Measurements from ENCODE around the gene ERGIC1.

Gene ERGIC1

GRCh38 chr5:172874647-172875504 is 40.8 kb downstream of the ERGIC1 start:
- no peak for DNase-seq (ENCODE audit: extremely low spot score, insufficient read length, low read depth)
- FAIRE-seq = no peak

DNA sequence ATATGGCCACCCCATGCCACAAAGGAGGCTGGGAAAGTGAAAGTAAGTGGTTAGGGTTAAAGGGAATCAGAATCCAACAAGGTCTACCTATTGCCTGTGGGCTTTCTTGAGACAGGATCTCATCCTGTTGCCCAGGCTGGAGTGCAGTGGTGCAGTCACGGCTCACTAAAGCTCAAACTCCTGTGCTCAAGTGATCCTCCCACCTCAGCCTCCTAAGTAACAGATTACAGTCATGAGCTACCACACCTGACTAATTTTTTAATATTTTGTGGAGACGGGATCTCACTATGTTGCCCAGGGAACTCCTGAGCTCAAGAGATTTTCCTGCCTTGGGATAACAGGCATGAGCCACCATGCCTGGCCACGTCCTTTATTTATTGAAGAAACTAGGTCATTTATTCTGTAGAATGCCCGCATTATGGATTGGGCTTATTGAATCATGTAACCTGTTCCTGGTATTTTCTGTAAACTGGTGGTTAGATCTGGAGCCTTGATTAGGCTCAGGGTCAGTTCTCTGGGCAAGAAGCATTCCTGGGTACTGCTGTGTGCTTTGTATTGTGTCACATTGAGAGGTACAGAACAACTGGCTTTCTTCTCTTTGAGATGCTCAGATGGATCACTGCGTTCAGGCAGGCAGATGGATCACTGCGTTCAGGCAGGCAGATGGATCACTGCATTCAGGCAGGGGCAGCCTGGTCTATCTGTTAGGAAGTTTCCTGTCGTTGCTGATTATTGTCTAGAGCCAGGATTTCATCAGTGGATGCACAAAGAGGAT is 41.6 kb downstream of the ERGIC1 start:
- FAIRE-seq = no peak
- DNase-seq (ENCODE audit: extremely low spot score, insufficient read length, low read depth) = no peak

- no peak for DNase-seq (ENCODE audit: extremely low spot score, insufficient read length, low read depth)
- no peak for FAIRE-seq
Observed at GRCh38 chr5:172876578-172876977, 42.5 kb downstream of the ERGIC1 start.

DNA sequence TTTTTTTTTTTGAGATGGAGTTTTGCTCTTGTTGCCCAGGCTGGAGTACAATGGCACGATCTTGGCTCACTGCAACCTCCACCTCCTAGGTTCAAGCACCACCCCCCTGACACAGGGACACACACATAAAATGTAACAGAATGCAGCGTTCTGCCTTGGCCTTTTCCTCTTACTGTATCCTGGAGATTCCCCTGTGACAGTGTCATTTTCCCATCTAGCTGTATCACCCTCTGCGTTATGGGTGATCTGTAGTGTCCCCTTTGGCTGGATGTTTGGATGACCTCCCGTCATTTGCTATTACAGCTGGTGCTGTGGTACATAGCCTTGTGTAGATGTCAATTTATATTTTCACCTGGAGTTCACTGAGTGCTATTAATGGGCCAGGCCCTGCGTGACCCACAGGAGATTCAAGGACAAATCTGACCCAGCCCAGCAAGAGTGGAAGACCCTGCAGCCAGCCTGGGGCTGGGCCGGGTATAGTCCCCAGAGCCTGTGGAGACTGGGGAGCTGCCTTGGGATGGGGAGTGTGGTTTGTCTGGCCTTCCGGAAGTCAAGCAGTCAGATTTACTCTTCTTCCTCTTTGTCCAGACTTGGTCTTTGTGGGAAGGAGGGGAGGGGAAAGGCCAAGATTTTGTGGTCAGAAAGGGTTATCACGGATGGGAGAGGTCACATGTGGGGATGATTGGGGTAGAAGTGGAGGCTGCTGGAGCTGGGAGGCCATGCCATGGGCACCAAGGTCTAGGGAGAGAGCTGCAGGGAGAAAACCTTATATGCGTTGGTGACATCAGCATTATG is 43.6 kb downstream of the ERGIC1 start:
- FAIRE-seq = no peak

GRCh38 chr5:172878585-172878932 is 44.5 kb downstream of the ERGIC1 start:
- FAIRE-seq = no peak

More for the DNA sequence above, 43.6 kb downstream of the ERGIC1 start:
- DNase-seq (ENCODE audit: extremely low spot score, insufficient read length, low read depth) = no peak

DNA sequence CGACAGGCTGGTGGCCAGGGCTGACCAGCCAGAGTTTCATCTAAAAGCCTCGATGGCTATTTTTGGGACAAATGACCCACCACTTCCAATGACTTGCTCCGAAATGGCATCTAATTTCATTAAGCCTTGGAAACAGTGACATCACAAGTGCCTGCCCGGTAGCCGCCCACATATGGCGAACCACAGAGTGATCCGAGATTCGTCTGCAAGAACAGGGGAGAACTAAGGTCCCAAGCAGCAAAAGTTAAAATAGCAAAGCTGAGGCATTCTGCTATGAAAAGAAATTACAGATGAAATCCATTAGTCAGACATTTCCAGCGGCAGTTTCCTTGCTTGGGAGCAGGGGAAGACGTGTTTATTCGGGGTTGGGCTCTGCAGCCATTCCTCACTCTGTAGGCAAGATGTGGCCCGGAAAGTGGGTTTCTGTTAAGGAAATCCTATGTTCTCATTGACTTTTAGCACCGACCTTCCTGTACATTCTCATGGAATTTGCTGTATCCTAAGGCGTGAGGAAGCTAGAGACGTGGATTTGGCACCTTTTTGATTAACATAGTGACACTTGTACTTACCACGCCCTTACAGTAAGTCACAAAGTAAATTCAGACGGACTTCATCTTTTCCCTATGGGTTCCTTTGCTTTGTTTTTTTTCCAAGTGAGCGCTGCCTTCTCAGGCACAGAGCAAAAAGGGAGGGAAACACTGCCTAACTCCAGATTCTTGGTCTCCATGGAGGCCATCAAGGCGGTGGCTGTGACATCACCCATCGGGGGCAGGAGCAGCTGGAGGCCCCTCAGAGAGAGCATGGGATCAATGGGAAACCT is 45.1 kb downstream of the ERGIC1 start:
- no peak for DNase-seq (ENCODE audit: extremely low spot score, insufficient read length, low read depth)
- FAIRE-seq = no peak

More at GRCh38 chr5:172878585-172878932, 44.5 kb downstream of the ERGIC1 start:
- no peak for DNase-seq (ENCODE audit: extremely low spot score, insufficient read length, low read depth)

DNA sequence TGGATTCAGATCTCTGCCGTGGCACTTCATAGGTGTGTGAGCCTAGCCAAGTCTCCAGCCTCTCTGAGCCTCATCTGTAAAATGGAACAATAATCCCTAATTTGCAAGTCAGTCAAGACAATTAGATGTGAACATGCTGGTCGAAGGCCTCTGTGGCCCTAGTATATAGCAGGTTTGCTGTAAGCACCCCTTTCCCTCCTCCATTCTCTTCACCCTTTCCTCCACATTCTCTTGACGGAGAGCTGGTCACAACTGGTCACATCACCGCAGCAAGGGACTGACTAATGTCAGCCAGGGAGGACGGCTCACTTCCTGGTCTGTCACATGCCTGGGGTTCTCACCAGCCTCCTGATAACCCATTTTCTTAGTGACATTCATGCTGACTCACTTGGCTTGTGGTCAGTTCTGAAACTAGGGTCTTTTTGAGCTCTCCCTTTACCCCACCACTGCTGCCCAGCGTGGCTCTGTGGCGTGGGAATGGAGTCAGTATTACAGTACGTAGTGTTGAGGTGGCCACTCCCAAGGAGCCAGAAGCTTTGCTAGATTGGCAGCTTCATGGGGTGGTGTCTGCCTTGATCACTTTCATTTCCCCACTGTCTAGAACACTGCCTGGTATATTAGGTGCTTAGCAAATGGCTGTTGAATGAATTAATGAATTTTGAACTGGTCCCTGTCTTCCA is 47.8 kb downstream of the ERGIC1 start:
- FAIRE-seq = peak; percentile 74

GRCh38 chr5:172883066-172883465 is 49.0 kb downstream of the ERGIC1 start:
- no peak for DNase-seq (ENCODE audit: extremely low spot score, insufficient read length, low read depth)
- FAIRE-seq = no peak

More for the DNA sequence above, 47.8 kb downstream of the ERGIC1 start:
- peak; percentile 33 for DNase-seq (ENCODE audit: extremely low spot score, insufficient read length, low read depth)

DNA sequence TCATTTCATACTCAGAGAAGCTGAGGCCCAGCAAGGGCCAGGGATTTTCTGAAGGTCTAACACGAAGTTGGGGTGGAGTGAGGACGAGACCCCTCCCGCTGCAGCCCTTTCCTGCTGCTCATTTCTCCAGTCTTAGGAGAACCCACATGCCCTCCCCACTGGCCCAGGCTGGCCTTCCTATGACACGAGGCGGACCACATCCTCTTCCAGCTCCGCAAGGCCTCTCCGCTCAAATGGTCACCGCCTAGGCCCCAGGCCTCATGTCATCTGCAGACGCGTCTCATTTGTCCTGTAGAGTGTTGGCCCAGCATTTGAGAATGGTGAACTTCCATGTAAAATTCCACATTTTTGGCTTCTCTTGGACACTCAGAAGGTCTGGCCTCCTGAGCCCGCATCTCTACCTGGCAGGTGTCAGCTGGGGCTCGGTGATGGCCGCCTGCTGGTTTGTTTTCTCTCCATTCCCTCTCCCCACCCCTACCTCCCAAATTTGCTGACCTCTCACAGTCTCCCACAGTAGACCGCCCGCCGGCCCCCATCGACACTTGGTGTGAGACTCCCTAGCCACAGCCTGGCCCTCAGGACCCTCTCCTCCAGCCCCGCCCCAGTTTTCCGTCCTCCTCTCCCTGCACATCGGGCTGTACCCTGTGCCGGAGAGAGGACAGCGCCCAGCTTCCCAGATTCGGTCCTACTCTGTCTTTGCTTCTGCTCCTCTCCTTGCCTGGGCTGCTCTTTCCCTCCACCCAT is 51.7 kb downstream of the ERGIC1 start:
- DNase-seq (ENCODE audit: extremely low spot score, insufficient read length, low read depth) (no peak), FAIRE-seq (no peak)

GRCh38 chr5:172886476-172886875 is 52.4 kb downstream of the ERGIC1 start:
- DNase-seq (ENCODE audit: extremely low spot score, insufficient read length, low read depth) = no peak

GRCh38 chr5:172886974-172887501 is 53.0 kb downstream of the ERGIC1 start:
- no peak for DNase-seq (ENCODE audit: extremely low spot score, insufficient read length, low read depth)

More at GRCh38 chr5:172886476-172886875, 52.4 kb downstream of the ERGIC1 start:
- FAIRE-seq = no peak

GRCh38 chr5:172887692-172888091 is 53.6 kb downstream of the ERGIC1 start:
- DNase-seq (ENCODE audit: extremely low spot score, insufficient read length, low read depth) = no peak
- FAIRE-seq = no peak

More at GRCh38 chr5:172886974-172887501, 53.0 kb downstream of the ERGIC1 start:
- no peak for FAIRE-seq

GRCh38 chr5:172890659-172891058 is 56.6 kb downstream of the ERGIC1 start:
- no peak for FAIRE-seq
- DNase-seq (ENCODE audit: extremely low spot score, insufficient read length, low read depth) = no peak

GRCh38 chr5:172891716-172892421 is 57.8 kb downstream of the ERGIC1 start:
- no peak for FAIRE-seq
- no peak for DNase-seq (ENCODE audit: extremely low spot score, insufficient read length, low read depth)

DNA sequence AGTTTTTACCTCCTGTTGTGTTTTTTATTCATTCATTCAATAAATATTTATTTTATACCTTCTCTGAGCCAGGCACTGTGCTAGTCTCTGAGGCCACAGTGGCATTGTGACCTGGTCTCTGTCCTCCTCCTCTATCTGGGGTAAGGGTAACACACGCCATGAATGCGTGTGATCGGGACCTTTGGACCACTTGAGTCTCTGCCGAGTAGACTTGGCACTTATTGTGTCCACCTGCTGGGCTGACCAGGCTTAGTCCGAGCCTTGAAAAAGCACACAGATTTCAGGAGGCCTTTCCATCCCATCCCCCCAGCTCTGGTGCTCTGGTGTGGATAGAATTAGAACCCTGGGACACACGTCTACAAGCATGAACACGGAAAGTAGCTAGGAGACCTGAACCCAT is 58.7 kb downstream of the ERGIC1 start:
- DNase-seq (ENCODE audit: extremely low spot score, insufficient read length, low read depth) (no peak), FAIRE-seq (no peak)

DNA sequence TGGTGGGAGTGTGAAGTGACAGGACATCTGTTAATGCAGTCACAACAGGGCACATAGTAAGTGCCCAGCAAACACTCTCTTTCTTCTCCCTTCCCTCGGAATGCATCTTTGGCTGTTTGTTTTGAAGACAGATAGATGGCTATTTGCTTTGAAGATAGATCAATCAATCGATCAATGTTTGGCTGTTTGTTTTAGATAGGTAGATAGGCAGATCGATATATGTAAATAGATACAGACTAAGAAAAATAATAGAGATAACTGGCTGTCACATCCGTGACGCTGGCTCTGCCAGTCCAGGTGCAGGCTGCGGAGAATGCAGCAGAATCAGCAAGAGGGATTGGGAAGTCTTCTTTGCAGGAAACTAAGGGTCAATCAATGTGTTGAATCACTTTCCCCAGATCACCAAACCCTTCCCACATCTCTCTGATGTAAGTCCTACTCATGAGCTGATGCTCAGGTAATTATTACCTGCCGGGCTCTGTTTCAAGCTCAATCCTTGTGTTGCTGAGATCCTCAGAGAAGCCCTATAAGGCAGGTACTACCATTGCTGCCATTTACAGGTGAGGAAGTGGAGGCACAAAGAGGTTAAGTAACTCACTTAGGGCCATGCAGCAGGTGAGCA is 60.8 kb downstream of the ERGIC1 start:
- no peak for FAIRE-seq
- no peak for DNase-seq (ENCODE audit: extremely low spot score, insufficient read length, low read depth)

GRCh38 chr5:172895549-172895948 is 61.5 kb downstream of the ERGIC1 start:
- DNase-seq (ENCODE audit: extremely low spot score, insufficient read length, low read depth) = no peak

More at GRCh38 chr5:172895549-172895948, 61.5 kb downstream of the ERGIC1 start:
- FAIRE-seq = no peak
